Measurements from ENCODE around the gene AMIGO1. TPM values are rescaled to one million over a fixed set of nuclear protein-coding genes. Genes with fewer than 3 reads are reported as not detected.
A peak's percentile ranks its signal among the peaks of the same experiment; 100 is the strongest.

The AMIGO1 gene
- total and polyA plus RNA-seq, 12 donors: 3.8 to 27.9 (median 22.5) TPM

- Histone ChIP-seq H3K4me3 (no peak overlapping the region), H3K4me1 (replicated peaks in 1 of 2) (peaks cover 13 to 18% of the 10 kb centered on the region in 2 donors), H3K27ac (no peak overlapping the region), H3K9me3 (replicated peaks in 1 of 3) (no peaks in the 10 kb centered on the region), H3K36me3 (replicated peaks in 1 of 2) (no peaks in the 10 kb centered on the region), H3K27me3 (no peaks in the 10 kb centered on the region)
- intact Hi-C loops (cut with DNase I): no loop called here
- no peak for TF ChIP-seq CTCF (IDR thresholded peaks at IDR 0.05)
- TF ChIP-seq POLR2A (IDR thresholded peaks at IDR 0.05): no peak
- WGBS, 4 donors: 83 to 88% (median 84%) methylated on average over 5 of the region's 5 CpGs
- no peak for DNase-seq
Measured at GRCh38 chr1:109503935-109504334, 5.6 kb downstream of the AMIGO1 start.

DNA sequence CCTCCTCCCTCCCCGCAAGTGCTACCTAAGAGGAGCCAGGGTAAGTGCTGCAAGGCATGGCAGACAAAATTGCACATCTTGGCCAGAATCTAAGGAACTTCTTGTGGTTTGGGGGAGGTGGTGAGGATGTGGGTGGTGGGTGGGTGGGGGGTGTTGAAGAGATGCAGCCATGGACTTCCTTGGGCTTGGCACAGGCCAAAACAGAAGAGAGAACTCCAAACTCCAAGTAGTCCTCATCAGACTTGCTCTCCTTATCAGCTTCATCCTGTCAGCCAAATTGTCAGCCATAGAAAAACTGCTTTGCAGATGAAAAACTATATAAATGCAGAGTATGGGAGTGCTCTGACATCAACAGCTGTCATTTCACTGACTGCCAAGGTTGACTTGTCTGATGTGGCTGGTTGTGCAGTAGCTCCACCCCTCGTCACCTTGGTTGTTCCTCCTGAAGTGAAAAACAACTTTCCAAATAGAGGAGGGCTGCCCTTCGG lies 7.1 kb downstream of the AMIGO1 start:
- peaks cover 13 to 24% of the 10 kb centered on the region in 2 donors for H3K4me1 ChIP-seq (replicated peaks in 1 of 2)
- no peaks in the 10 kb centered on the region for H3K9me3 ChIP-seq (replicated peaks in 1 of 3)
- H3K4me3 ChIP-seq: no peak overlapping the region
- no peak for DNase-seq
- H3K27ac ChIP-seq: peak overlapping the region in 2 of 5 donors; percentile 4 to 14
- 56 to 68% (median 63%) methylated on average over 3 of the region's 3 CpGs for WGBS, 4 donors
- H3K36me3 ChIP-seq (replicated peaks in 1 of 2): peaks cover 0 to 6% of the 10 kb centered on the region in 2 donors
- no peak for TF ChIP-seq CTCF (IDR thresholded peaks at IDR 0.05)
- TF ChIP-seq POLR2A (IDR thresholded peaks at IDR 0.05): no peak
- intact Hi-C loops (cut with DNase I): no loop called here
- no peaks in the 10 kb centered on the region for H3K27me3 ChIP-seq

GRCh38 chr1:109501644-109502363 lies 7.7 kb downstream of the AMIGO1 start:
- H3K4me1 ChIP-seq (replicated peaks in 1 of 2): peaks cover 13 to 24% of the 10 kb centered on the region in 2 donors
- DNase-seq: no peak
- TF ChIP-seq CTCF (IDR thresholded peaks at IDR 0.05) (no peak), POLR2A (IDR thresholded peaks at IDR 0.05) (no peak)
- peak overlapping the region in 1 of 5 donors; percentile 4 for H3K27ac ChIP-seq
- H3K9me3 ChIP-seq (replicated peaks in 1 of 3): no peaks in the 10 kb centered on the region
- WGBS, 4 donors: 75 to 91% (median 78%) methylated on average over 4 to 5 of the region's 5 CpGs
- no peaks in the 10 kb centered on the region for H3K27me3 ChIP-seq
- H3K4me3 ChIP-seq: no peak overlapping the region
- intact Hi-C loops (cut with DNase I): no loop called here
- peaks cover 0 to 12% of the 10 kb centered on the region in 2 donors for H3K36me3 ChIP-seq (replicated peaks in 1 of 2)

DNA sequence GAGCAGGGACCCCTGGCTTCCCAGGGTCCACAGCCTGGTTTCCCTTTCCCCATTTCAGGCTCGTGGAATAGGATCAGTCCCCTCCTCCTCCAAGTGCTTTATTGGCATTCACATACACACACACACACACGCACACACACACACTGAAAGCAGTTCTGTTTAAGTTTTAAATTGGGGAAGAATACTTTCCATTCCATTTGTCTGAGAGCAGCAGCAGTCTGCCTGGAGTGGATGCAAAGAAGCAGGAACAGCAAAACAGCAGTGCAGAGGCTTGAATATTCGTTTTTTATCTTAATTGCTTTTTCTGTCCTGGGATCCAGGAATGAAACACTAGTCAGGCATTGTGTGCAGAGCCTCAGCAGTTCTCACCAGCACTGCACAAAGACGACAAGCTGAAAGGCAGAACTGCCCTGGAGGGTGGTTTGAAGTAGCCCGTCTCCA lies 8.6 kb downstream of the AMIGO1 start:
- Histone ChIP-seq H3K27me3 (no peaks in the 10 kb centered on the region), H3K27ac (peak overlapping the region in 2 of 5 donors; percentile 65 to 74), H3K36me3 (replicated peaks in 1 of 2) (peaks cover 0 to 21% of the 10 kb centered on the region in 2 donors), H3K4me1 (replicated peaks in 1 of 2) (peaks cover 13 to 24% of the 10 kb centered on the region in 2 donors), H3K9me3 (replicated peaks in 1 of 3) (no peaks in the 10 kb centered on the region), H3K4me3 (no peak overlapping the region)
- TF ChIP-seq CTCF (IDR thresholded peaks at IDR 0.05) (no peak), POLR2A (IDR thresholded peaks at IDR 0.05) (no peak)
- 38 to 53% (median 46%) methylated on average over 3 to 5 of the region's 5 CpGs for WGBS, 4 donors
- intact Hi-C loops (cut with DNase I): no loop called here
- no peak for DNase-seq

Measured in adrenal gland (tissue), 12 donors.